Suppressor macrophage treated with lipopolysaccharide for 4 hours (primary cell): ENCODE data around the gene SEPTIN5.
"Not testable (repeated sequence)": the region's sequence is repeated elsewhere in the genome, so short reads cannot be mapped to it uniquely, and the experiment has no call there.

Experiments
- DNase-seq: peaks from one replicate; pipeline ENCODE4 v3.0.0-alpha.2; 2020

The SEPTIN5 gene

DNA sequence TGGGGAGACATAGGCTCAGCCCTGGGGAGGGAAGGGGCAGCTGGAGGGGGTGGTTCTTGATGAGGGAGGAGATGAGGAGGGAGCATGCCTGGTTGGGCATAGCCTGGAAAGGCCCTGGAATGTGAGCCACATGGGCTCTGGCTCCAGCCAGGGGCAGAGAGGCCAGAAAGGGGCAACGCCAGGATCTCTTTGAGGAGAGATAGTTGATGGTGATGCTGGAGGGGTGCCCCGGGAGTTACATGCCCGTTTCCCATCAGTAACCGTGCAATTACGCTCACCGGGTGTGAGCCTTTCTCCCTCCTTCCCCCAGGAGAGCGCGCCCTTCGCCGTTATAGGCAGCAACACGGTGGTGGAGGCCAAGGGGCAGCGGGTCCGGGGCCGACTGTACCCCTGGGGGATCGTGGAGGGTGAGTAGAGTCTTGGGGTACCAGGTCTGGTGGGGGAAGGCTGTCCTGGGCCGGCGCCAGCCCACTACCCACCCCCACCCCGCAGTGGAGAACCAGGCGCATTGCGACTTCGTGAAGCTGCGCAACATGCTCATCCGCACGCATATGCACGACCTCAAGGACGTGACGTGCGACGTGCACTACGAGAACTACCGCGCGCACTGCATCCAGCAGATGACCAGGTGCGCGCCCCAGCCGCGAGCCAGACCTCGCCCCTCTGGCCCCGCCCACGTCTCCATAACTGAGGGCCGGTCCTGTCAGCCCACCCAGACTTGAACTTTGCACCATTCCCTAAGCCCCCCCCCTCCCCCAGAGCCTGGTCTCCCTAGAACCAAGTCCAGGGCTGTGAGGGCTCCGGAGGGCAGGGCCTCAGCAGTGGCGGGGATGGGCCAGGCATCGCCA is 7.3 kb downstream of the SEPTIN5 start:
- no peak for DNase-seq

GRCh38 chr22:19722178-19722981 is 8.1 kb downstream of the SEPTIN5 start:
- no peak for DNase-seq

DNA sequence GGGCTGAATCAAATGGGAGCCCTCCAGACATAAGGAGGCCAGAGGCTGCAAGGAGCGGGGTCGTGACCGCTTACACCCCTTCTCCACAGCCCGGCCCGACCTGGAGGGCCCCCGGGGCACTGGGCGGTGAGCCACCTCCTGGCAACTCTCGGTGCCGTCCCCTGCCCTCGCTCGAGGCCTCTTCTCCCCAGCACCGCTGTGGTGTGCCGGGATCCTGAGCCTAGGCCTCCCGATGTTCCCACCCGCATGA is 8.6 kb downstream of the SEPTIN5 start:
- DNase-seq: no peak

DNA sequence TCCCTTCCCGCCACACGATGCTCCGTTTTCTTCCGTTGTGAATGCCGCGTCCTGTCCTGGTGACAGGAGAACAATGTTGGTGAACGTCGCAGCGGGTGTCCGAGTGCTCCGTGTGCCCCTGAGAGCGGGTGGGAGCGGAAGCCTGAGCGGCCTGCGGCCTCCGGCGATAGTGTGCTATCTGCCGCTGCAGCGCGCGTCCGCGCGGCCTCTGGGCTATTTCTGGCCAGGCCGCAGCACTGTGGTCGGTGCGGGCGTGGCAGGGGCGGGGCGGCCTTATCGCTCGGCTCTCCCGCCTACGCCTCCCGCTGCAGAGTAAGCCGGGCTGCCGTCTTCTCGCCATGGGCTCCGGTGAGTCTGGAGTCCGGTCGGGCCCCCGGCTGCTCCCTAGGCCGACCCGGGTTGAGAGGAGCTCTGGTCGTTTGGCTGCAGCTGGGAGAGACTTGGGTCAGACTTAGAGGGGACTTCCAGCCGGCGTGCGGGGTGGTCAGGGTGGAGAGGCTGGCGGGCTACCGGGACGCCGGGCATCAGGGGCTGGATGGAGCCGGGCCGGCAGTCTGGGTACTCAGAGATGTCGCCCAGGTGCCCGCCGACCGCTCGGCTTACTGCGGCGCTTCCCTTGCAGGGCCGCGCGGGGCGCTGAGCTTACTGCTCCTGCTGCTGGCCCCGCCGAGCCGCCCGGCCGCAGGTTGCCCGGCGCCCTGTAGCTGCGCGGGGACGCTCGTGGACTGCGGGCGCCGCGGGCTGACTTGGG is 9.1 kb downstream of the SEPTIN5 start, which contains the start of gene GP1BB:
Gene GP1BB (plus strand): TSS at position 308 of the 751 bp plus-strand sequence. CDS start 31 bp downstream, at position 339.
- DNase-seq: peak; percentile 32

GRCh38 chr22:19723983-19724827 is 9.9 kb downstream of the SEPTIN5 start:
- DNase-seq: peak; percentile 48

DNA sequence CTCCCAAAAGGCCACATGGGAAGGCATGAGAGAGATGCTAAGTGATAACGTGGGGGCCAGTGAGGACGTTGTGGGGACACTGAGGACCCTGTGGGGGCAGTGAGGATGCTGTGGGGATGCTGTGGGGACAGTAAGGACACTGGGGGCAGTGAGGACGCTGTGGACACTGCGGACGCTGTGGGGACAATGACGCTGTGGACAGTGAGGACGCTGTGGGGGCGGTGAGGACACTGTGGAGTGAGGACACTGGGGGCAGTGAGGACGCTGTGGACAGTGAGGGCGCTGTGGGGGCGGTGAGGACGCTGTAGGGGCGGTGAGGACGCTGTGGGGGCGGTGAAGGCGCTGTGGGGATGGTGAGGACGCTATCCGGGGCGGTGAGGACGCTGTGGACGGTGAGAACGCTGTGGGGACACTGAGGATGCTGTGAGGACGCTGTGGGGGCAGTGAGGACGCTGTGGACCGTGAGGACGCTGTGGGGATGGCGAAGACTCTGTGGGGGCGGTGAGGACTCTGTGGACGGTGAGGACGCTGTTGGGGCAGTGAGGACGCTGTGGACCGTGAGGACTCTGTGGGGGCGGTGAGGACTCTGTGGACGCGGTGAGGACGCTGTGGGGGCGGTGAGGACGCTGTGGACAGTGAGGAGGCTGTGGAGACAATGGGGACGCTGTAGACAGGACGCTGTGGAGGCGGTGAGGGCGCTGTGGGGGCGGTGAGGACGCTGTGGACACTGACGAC is 10.8 kb downstream of the SEPTIN5 start:
- DNase-seq: no peak

DNA sequence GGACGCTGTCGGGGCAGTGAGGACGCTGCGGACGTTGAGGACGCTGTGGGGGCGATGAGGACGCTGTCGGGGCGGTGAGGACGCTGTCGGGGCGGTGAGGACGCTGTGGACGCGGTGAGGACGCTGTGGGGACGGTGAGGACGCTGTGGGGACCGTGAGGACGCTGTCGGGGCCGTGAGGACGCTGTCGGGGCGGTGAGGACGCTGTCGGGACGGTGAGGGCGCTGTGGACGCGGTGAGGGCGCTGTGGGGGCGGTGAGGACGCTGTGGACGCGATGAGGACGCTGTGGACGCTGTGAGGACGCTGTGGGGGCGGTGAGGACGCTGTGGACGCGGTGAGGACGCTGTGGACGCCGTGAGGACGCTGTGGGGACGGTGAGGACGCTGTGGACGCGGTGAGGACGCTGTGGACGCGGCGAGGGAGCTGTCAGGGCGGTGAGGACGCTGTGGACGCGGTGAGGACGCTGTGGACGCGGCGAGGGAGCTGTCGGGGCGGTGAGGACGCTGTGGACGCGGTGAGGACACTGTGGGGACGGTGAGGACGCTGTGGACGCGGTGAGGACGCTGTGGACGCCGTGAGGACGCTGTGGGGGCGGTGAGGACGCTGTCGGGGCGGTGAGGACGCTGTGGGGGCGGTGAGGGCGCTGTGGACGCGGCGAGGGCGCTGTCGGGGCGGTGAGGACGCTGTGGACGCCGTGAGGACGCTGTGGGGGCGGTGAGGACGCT is 11.9 kb downstream of the SEPTIN5 start:
- DNase-seq: not testable (repeated sequence)

GRCh38 chr22:19727310-19728150 is 13.2 kb downstream of the SEPTIN5 start:
- DNase-seq: no peak

- no peak for DNase-seq
Observed at GRCh38 chr22:19728271-19728670, 14.0 kb downstream of the SEPTIN5 start.

- DNase-seq: no peak
Observed at GRCh38 chr22:19728836-19729235, 14.5 kb downstream of the SEPTIN5 start.

GRCh38 chr22:19729507-19729906 is 15.2 kb downstream of the SEPTIN5 start:
- DNase-seq: no peak

GRCh38 chr22:19730198-19730597 is 15.9 kb downstream of the SEPTIN5 start:
- no peak for DNase-seq

- DNase-seq: peak; percentile 88
Observed at GRCh38 chr22:19730655-19731360, 16.5 kb downstream of the SEPTIN5 start.

- no peak for DNase-seq
Observed at GRCh38 chr22:19731361-19732135, 17.2 kb downstream of the SEPTIN5 start.

- no peak for DNase-seq
Observed at GRCh38 chr22:19732403-19733113, 18.3 kb downstream of the SEPTIN5 start.

- no peak for DNase-seq
Observed at GRCh38 chr22:19733755-19734154, 19.5 kb downstream of the SEPTIN5 start.

GRCh38 chr22:19734163-19734562 is 19.9 kb downstream of the SEPTIN5 start:
- DNase-seq: no peak

DNA sequence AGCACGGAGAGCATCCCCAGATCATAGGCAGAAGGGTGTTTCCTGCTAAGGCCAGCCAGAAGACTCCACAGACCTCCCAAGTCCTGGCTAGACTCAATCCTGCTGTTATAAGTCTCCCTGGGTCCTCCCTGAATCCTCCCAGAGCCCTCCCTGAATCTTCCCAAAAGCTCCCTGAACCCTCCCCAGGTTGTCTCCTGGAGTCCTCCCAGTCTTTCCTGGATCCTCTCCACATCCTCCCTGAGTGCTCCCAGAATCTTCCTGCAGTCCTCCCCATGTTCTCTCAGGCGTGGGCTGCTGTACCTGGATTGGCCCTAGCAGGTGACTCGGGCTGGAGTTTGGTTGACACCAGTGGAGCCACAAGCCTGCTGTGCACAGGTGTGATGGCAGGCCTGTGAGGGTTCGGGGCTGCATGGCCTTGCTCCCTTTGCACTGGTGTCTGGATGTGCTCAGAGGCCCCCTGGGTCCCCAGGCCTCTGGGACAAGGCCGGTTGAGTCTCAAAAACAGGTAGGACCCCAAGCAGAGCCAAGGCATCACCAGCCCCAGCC is 20.6 kb downstream of the SEPTIN5 start:
- DNase-seq: no peak
